ENCODE results near the gene UBE2D4.

GRCh38 chr7:43915907-43916306 lies 10.3 kb upstream of the UBE2D4 start:
- TF ChIP-seq POLR2A (IDR thresholded peaks at IDR 0.05) (no peak), CTCF (IDR thresholded peaks at IDR 0.05 in 8 of 11, conservative IDR thresholded peaks at IDR 0.05 in 3 of 11) (no peak)
